Ascending aorta (tissue), 2 donors: ENCODE data around the gene ARFRP1. TPM values are rescaled to one million over a fixed set of nuclear protein-coding genes. Genes with fewer than 3 reads are reported as not detected.
A peak's percentile ranks its signal among the peaks of the same experiment; 100 is the strongest.
"Not testable (repeated sequence)": the region's sequence is repeated elsewhere in the genome, so short reads cannot be mapped to it uniquely, and the experiment has no call there.

Source experiments
- DNase-seq, 2 donors: peaks; one replicate each; pipeline ENCODE4 v3.0.0-alpha.2; 2019; ENCODE audit warnings: low spot score in 2 of 2
- H3K27ac ChIP-seq, 2 donors: fragments of 200-600 bp; sonication (generic); one replicate each; pipeline ENCODE4 v1.5.1; 2016 to 2017; ENCODE audit warnings: mild to moderate bottlenecking in 1 of 2
- H3K27me3 ChIP-seq: fragments of 200-600 bp; sonication (generic); one replicate; pipeline ENCODE4 v1.5.1; 2017
- H3K36me3 ChIP-seq, 2 donors: fragments of 200-600 bp; sonication (generic); one replicate each; pipeline ENCODE4 v1.5.1; 2016
- H3K4me1 ChIP-seq, 2 donors: fragments of 200-600 bp; sonication (generic); one replicate each; pipeline ENCODE4 v1.5.1; 2016 to 2017; ENCODE audit warnings: mild to moderate bottlenecking in 1 of 2
- H3K4me3 ChIP-seq, 2 donors: fragments of 200-600 bp; sonication (generic); one replicate each; pipeline ENCODE4 v1.5.1; 2016 to 2017; ENCODE audit warnings: mild to moderate bottlenecking in 1 of 2
- H3K9me3 ChIP-seq, 2 donors: fragments of 200-600 bp; sonication (generic); one replicate each; pipeline ENCODE4 v1.5.1; 2016
- CTCF ChIP-seq, 3 experiments: fragments of 200-600 bp in 2 of 3; fragments of 450-650 bp in 1 of 3; sonication (generic) in 2 of 3; IDR thresholded peaks; one replicate each; pipeline ENCODE4 v1.5.1; 2016 to 2019; ENCODE audit warnings: antibody characterized with exemption in 3 of 3, mild to moderate bottlenecking in 1 of 3, moderate library complexity in 1 of 3
- intact Hi-C: fragments of 100-400 bp; cut with DNase I; formaldehyde crosslinking; loops from one replicate; pipeline ENCODE4 v1.15.1; 2023
- total RNA-seq: library from RNA; depleted of rRNA; stranded (reverse); fragments of >200 nt; gene quantifications from one replicate; pipeline ENCODE4 v1.1.0, GENCODE V29; 2016

The ARFRP1 gene
- total RNA-seq, 1 donor from 2014 or later: 50.8 TPM

DNA sequence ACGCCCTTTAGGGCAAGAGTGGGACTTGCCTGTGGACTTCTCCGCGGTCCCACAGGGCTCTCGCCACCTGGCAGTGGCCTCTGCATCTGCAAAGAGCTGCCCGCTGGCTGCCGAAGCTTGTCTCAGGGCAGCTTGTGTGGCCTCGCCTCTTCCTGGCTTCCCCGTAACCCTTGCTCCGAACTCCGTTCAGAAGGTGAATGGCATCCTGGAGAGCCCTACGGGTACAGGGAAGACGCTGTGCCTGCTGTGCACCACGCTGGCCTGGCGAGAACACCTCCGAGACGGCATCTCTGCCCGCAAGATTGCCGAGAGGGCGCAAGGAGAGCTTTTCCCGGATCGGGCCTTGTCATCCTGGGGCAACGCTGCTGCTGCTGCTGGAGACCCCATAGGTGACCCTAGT is 46.7 kb downstream of the ARFRP1 start:
- H3K9me3 ChIP-seq: no peaks in the 10 kb centered on the region
- no peak overlapping the region for H3K4me3 ChIP-seq
- peaks cover 17 to 37% of the 10 kb centered on the region in 2 donors for H3K36me3 ChIP-seq
- TF ChIP-seq CTCF (IDR thresholded peaks at IDR 0.05): no peak
- no peaks in the 10 kb centered on the region for H3K27me3 ChIP-seq
- no peak overlapping the region for H3K27ac ChIP-seq
- peaks cover 4 to 15% of the 10 kb centered on the region in 2 donors for H3K4me1 ChIP-seq
- intact Hi-C loops: loop anchor here (5.0 kb wide), 1 partner anchor 36 kb away; the partner anchor contains the start of gene TNFRSF6B
- no peak for DNase-seq

DNA sequence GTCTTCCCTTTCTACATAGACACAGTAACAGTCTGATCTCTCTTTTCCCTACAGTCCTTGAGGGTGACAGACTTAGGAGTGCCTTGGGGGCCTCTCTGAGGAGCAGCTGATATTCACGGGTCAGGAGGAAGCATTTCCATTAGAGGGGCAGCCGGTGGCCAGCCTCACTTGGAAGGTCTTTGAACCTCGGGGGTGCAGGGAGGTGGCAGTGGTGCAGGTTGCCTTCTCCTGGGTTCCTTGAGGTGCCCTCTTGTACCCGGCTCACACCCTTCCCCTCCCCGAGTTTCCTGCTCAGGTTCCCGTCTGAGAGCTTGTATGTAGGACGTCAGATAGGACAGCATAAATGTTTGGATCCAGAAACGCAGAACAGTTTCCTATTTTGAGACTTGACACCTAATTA is 47.2 kb downstream of the ARFRP1 start:
- TF ChIP-seq CTCF (IDR thresholded peaks at IDR 0.05): no peak
- Histone ChIP-seq H3K4me3 (no peak overlapping the region), H3K36me3 (peaks cover 17 to 32% of the 10 kb centered on the region in 2 donors), H3K27ac (no peak overlapping the region), H3K4me1 (peaks cover 4 to 15% of the 10 kb centered on the region in 2 donors), H3K27me3 (no peaks in the 10 kb centered on the region), H3K9me3 (no peaks in the 10 kb centered on the region)
- intact Hi-C loops: loop anchor here (5.0 kb wide), 1 partner anchor 37 kb away; the partner anchor contains the start of gene TNFRSF6B
- DNase-seq: no peak

GRCh38 chr20:63660174-63660573 is 47.6 kb downstream of the ARFRP1 start:
- not testable (repeated sequence) for H3K9me3 ChIP-seq, H3K27me3 ChIP-seq, H3K4me3 ChIP-seq, DNase-seq, H3K27ac ChIP-seq
- Histone ChIP-seq H3K36me3 (peaks cover 17 to 32% of the 10 kb centered on the region in 2 donors), H3K4me1 (peaks cover 4 to 15% of the 10 kb centered on the region in 2 donors)
- intact Hi-C loops: loop anchor here (5.0 kb wide), 1 partner anchor 37 kb away; the partner anchor contains the start of gene TNFRSF6B

GRCh38 chr20:63659370-63659769 is 48.4 kb downstream of the ARFRP1 start:
- Histone ChIP-seq H3K27me3 (no peaks in the 10 kb centered on the region), H3K36me3 (peaks cover 17 to 32% of the 10 kb centered on the region in 2 donors), H3K9me3 (no peaks in the 10 kb centered on the region), H3K4me1 (peaks cover 4 to 15% of the 10 kb centered on the region in 2 donors), H3K27ac (peak overlapping the region; percentile 78 to 88), H3K4me3 (peak overlapping the region; percentile 67 to 83)
- intact Hi-C loops: loop anchor here (2.0 to 5.0 kb wide), 2 partner anchors 19 to 78 kb away; partner anchors contain the start of genes LIME1 and SLC2A4RG
- no peak for TF ChIP-seq CTCF (IDR thresholded peaks at IDR 0.05)
- no peak for DNase-seq

DNA sequence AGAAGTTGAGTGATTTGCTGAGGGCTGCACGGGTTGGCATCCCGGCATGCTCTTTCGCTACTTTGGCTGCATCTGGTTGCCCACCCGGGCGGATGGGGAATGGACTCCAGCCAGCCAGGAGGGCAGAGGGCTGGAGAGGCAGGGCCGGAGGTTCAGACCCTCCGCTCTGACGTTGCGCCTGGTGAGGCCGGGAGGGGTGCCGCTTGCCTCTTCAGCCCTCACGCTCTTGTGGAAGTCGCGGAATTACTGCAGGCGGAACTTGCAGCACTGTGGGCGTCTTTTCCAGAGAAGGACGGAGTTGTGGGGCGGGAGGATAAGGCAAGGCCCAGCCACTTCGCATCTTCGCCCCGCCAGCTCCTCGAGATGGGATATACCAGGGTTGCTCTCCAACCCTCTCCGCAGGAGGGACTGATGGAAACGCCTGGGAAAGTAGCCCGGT is 49.0 kb downstream of the ARFRP1 start:
- no peak for TF ChIP-seq CTCF (IDR thresholded peaks at IDR 0.05)
- H3K36me3 ChIP-seq: peaks cover 17 to 31% of the 10 kb centered on the region in 2 donors
- peak overlapping the region; percentile 78 to 88 for H3K27ac ChIP-seq
- H3K27me3 ChIP-seq: no peaks in the 10 kb centered on the region
- peaks cover 4 to 15% of the 10 kb centered on the region in 2 donors for H3K4me1 ChIP-seq
- intact Hi-C loops: loop anchor here (1.0 to 5.0 kb wide), 5 partner anchors 18 to 79 kb away; partner anchors contain the start of genes ARFRP1, GMEB2, LIME1 and SLC2A4RG
- peak overlapping the region; percentile 67 to 83 for H3K4me3 ChIP-seq
- H3K9me3 ChIP-seq: no peaks in the 10 kb centered on the region
- no peak for DNase-seq

DNA sequence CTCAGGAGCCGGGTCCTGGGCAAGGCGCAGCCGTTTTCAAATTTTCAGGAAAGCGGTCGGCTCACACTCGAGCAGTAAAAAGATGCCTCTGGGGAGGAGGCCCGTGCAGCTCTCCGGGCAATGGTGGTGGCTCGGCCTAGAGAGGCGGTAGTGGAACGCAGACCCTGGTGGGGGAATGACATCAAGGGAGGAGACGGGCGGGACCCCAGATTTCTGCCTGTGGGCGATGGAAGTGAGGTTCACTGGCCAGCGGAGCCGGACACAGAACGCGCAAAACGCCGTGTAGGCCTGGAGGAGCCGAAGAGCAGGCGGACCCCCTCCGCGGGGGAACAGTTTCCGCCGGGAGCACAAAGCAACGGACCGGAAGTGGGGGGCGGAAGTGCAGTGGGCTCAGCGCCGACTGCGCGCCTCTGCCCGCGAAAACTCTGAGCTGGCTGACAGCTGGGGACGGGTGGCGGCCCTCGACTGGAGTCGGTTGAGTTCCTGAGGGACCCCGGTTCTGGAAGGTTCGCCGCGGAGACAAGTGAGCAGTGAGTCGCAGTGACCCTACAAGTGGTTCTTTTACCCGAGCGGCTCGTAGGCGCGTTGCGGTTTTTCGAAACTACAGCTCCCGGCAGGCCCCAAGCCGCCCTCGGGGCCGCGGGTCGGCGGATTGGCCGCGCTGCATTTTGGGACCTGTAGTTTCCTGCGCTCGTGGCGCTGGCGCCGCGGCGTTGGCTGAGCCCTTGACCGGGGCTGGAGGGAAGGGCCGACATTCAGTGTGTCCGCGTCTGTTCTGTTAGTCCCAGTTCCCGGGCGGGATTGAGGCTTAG is 49.6 kb downstream of the ARFRP1 start, which contains the start of gene RTEL1:
Gene RTEL1, plus strand, starts transcription at position 376 of the 812 bp plus-strand sequence. CDS start 1,091 bp downstream, outside the sequence.
- Histone ChIP-seq H3K27ac (peak within 1 kb of the TSS; percentile 78 to 88), H3K4me1 (peaks cover 7 to 18% of the 10 kb centered on the region in 2 donors), H3K9me3 (no peaks in the 10 kb centered on the region), H3K4me3 (peak within 1 kb of the TSS; percentile 67 to 83), H3K27me3 (no peaks in the 10 kb centered on the region), H3K36me3 (peaks cover 13 to 25% of the 10 kb centered on the region in 2 donors)
- intact Hi-C loops: loop anchor here (1.0 to 5.0 kb wide), 5 partner anchors 17 to 79 kb away; partner anchors contain the start of genes ARFRP1, GMEB2, LIME1 and SLC2A4RG
- DNase-seq: peak; percentile 59 to 96
- no peak for TF ChIP-seq CTCF (IDR thresholded peaks at IDR 0.05)
